AG10803 (cell line): ENCODE measurements around the gene CTSZ.
"Not testable (repeated sequence)": the region's sequence is repeated elsewhere in the genome, so short reads cannot be mapped to it uniquely, and the experiment has no call there.

Experiments
- DNase-seq: peaks from one replicate; pipeline ENCODE4 v3.0.0; 2010; ENCODE audit warnings: low read depth
- H3K4me3 ChIP-seq: 2 replicates; pipeline ENCODE4 v1.5.1; 2011; ENCODE audit warnings: mild to moderate bottlenecking, low read length, control low read depth
- TF ChIP-seq, protein P1 (sequence below): conservative IDR thresholded peaks from 2 replicates; pipeline ENCODE4 v1.5.1; 2011; ENCODE audit warnings: mild to moderate bottlenecking, low read length, control low read depth, inconsistent platforms

The CTSZ gene

GRCh38 chr20:59013959-59014608 is 7.0 kb upstream of the CTSZ start:
- TF ChIP-seq, protein P1, sequence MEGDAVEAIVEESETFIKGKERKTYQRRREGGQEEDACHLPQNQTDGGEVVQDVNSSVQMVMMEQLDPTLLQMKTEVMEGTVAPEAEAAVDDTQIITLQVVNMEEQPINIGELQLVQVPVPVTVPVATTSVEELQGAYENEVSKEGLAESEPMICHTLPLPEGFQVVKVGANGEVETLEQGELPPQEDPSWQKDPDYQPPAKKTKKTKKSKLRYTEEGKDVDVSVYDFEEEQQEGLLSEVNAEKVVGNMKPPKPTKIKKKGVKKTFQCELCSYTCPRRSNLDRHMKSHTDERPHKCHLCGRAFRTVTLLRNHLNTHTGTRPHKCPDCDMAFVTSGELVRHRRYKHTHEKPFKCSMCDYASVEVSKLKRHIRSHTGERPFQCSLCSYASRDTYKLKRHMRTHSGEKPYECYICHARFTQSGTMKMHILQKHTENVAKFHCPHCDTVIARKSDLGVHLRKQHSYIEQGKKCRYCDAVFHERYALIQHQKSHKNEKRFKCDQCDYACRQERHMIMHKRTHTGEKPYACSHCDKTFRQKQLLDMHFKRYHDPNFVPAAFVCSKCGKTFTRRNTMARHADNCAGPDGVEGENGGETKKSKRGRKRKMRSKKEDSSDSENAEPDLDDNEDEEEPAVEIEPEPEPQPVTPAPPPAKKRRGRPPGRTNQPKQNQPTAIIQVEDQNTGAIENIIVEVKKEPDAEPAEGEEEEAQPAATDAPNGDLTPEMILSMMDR: no peak

DNA sequence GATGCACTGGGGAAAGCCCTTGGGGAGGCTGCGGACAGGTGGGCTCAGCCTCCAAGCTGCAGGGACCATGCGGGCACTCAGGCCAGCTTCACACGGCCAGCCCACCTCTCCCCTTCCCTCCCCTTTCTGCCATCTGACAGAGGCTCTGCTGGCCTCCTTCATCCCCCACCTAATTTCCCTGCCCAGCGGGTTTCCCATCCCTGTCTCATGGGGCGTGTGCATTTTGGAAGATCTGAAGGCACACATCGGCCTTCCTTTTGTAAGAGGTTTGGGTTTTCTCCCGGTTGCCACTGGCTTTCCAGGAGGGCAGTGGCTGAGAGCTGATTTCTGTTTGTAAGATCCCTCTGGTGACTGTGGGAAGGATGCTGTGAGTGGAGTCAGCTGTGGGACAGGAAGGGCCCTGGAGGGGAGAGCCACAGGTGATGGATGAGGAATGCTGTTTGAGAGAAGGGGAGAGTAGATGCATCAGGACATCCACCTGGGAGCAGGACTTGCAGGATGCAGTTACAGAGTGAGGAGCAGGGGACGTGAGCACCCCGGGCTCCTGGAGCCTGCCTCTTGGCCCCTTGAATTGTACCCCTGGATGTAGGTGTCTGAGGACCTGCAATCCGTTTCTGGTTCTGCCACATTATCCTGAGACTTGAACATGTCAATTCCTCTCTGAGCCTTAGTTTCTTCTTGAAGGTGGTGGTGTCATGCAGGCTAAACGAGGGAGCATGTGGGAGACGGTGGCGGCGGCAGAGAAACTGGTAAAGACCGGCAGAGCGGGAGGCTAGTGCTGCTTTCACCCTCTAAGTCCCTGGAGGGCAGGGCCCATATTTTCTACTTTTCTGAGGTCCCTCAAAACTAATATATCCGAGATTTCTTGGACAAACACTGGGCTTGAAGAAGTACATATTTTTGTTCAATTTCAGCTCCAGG is 6.2 kb upstream of the CTSZ start:
- no peak for DNase-seq
- H3K4me3 ChIP-seq: no peak overlapping the region
- TF ChIP-seq, protein P1: no peak

More at GRCh38 chr20:59013959-59014608, 7.0 kb upstream of the CTSZ start:
- DNase-seq: peak; percentile 28
- no peak overlapping the region for H3K4me3 ChIP-seq

DNA sequence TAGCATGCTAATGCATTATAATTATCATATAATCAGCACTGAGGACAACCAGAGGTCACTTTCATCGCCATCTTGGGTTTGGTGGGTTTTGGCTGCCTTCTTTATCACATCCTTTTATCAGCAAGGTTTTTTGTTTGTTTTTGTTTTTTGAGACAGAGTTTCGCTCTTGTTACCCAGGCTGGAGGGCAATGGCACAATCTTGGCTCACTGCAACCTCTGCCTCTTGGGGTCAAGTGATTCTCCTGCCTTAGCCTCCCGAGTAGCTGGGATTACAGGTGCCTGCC is 4.8 kb upstream of the CTSZ start:
- not testable (repeated sequence) for DNase-seq, H3K4me3 ChIP-seq

DNA sequence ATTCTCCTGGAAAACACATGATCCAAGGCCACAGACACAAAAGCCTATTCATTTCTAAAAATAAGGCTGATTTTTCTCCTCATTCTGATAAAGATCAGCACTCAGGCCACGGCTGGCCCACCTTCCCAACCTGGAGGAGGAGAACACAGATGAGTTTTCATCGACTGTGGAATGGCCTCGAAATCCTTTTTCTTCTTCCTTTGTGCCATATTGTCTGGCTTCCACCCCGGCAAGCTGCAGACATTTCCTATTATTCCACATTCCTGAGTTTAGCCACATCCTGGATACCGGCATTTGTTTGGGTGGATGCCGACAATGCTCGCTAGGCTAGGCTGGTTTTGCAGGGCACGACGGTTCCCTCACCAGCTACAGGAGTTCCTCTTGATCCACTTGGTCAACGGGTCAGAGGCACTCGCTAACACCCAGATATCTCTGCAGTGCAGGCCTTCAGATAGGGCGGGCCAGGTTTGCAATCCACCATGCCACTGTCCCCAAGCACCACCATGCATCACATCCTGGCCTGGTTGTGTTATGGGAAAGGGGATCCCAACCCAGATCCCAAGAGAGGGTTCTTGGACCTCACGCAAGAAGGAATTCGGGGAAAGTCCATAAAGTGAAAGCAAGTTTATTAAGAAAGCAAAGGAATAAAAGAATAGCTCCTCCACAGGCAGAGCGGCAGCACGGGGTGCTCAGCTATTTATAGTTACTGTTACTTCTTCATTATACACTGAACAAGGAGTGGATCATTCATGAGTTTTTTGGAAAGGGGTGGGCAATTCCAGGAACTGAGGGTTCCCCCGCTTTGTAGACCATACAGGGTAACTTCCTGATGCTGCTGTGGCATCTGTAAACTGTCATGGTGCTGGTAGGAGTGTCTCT is 4.2 kb upstream of the CTSZ start:
- no peak overlapping the region for H3K4me3 ChIP-seq
- TF ChIP-seq, protein P1: no peak
- peak; percentile 96 for DNase-seq

DNA sequence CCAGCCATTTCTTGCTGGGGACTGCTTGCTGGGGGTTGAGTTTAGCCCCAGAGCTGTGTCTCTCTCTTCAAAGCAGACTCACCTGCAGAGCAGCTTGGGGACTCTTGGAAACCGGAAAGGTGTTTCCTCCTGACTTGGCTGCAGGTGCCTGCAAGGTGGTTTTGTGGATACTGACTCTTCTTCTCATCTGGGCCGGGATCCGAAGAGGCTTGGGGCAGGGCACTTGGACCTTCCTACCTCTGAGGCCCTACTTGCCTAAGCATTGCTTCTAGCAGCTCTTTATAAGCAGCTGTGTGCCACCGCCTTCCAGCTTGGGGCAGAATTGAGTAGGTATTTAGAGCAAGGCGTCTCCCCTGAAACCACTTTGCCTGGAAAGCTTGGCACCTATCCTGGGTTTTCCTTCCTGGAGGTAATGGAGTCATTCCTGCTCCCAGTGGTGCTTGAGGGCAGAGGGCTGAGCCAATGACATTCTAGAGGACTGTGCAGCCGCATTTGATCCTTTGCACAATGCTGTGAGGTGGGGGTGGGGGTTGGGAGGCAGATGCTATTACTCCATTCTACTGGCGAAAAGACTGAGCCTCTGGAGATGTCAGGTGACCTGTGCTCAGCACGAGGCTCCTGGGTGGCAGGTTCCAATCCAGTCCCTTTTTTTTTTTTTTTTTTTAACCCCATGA is 3.4 kb upstream of the CTSZ start:
- DNase-seq: no peak
- TF ChIP-seq, protein P1: no peak
- H3K4me3 ChIP-seq: no peak overlapping the region

- TF ChIP-seq, protein P1: no peak
- no peak overlapping the region for H3K4me3 ChIP-seq
- DNase-seq: no peak
Observed at GRCh38 chr20:59008715-59009336, 1.8 kb upstream of the CTSZ start.
